Germinal center (tissue), 1 donor: ENCODE data around the gene SYNE2.

Experiments
- DNase-seq: peaks from one replicate; pipeline ENCODE4 v3.0.0; 2012; ENCODE audit warnings: mixed read lengths, low spot score

SYNE2 gene

DNA sequence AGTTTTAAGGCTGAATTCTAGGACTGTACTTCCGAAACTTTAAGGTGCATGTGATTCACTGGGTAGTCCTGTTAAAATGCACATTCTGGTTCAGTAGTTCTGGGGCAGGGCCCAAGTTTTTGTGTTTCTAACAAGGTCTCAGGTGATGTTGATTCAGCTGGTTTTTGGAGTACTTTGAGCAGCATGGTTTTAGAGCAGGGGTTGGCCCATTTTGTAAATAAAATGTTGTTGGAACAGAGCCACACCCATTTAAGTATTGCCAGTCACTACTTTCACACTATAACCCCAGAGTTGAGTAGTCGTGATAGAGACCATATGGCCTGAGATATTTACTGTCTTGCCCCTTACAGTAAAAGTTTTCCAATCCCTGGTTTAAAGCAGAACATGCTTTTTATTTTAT is 111.3 kb downstream of the SYNE2 start:
- DNase-seq, result no peak

DNA sequence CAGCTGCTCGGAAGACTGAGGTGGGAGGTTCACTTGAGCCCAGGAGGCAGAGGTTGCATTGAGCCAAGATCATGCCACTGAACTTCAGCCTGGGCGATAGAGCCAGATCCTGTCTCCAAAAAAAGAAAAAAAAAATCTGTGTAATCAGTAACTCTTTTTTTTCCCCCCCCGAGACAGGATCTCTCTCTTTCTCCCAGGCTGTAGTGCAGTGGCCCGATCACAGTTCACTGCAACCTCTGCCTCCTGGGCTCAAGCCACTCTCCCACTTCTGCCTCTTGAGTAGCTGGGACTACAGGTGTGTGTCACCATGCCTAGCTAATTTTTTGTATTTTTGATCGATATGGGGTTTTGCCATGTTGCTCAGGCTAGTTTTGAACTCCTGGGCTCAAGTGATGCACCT is 113.6 kb downstream of the SYNE2 start:
- DNase-seq, result no peak

- DNase-seq, result no peak
These were observed 119.6 kb downstream of the SYNE2 start for GRCh38 chr14:63972323-63972932.

DNA sequence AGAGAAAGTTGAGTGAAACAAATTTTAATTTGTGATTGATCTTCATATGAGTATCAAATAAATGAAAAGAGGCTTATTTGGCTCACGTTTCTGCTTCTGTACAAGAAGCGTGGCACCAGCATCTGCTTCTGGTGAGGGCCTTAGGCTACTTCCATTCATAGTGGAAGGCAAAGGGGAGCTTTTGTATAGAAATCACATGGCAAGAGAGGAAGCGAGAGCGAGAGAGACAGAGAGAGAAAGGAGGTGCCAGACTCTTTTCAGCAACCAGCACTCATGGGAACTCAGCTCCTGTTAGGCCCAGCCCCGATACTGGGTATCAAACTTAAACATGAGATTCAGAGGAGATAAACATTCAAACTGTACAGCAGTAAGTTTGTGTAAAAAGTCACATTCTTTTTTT is 121.4 kb downstream of the SYNE2 start:
- DNase-seq, result no peak

DNA sequence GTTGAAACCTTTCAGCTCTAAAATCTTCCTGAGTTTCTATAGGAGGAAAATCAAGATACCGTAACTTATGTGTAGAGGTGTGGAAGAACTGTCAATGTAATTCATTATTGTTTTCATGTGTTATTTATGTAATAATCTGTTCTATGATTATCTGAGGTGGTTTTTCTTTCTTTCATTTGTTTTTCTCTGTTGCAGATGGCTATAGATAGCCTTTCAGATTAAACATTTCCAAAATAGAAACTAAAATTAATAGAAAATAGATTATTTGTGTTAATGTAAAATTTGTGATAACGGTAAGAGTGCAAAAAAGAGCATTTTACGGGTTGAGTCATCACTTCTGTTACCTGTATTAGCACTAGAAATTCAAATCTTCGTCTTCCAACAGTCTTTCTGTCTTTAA is 128.8 kb downstream of the SYNE2 start:
- no peak for DNase-seq

GRCh38 chr14:63982156-63982555 is 129.4 kb downstream of the SYNE2 start:
- no peak for DNase-seq

DNA sequence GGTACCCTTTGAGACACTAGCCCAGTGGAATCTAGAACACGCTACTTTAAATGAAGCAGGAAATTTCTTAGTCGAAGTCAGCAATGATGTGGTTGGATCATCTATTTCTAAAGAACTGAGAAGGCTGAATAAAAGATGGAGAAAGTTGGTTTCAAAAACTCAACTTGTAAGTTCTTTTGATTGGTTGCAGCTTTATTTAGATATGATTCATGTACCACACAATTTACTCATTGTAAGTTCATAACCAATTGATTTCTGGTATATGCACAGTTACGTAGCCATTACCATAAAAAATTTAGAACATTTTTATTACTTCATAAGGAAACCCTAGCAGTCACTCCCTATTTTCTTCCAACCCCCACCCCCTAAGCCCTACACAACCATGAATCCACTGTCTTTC is 129.8 kb downstream of the SYNE2 start:
- DNase-seq, result no peak

DNA sequence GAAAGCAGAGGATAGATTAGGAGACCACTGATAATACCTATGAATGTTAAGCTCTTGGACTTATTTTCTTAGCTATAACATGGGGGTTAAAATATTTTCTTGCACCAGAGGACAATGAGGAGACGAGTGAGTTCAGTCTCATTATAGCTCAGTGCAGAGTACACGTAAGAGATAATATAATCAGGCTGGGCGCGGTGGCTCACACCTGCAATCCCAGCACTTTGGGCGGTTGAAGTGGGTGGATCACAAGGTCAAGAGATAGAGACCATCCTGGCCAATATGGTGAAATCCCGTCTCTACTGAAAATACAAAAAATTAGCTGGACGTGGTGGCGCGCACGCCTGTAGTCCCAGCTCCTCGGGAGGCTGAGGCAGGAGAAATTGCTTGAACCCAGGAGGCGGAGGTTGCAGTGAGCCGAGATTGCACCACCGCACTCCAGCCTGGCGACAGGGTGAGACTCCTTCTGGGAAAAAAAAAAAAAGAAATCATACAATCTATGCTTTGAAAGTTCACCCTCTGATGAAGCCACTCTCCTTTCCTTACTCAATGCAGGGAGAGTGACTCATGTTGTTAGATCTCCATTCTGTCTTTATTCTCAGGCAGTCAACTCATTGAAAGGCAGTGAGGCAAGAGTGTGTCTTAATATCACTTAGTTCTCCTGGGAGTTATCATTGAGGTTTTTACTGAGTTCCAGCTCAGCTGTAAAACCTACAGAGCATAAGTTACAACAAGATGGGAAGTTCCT is 134.2 kb downstream of the SYNE2 start:
- DNase-seq, result no peak

GRCh38 chr14:63988579-63988978 is 135.8 kb downstream of the SYNE2 start:
- DNase-seq, result no peak

- no peak for DNase-seq
These were observed 139.0 kb downstream of the SYNE2 start for GRCh38 chr14:63991833-63992232.

DNA sequence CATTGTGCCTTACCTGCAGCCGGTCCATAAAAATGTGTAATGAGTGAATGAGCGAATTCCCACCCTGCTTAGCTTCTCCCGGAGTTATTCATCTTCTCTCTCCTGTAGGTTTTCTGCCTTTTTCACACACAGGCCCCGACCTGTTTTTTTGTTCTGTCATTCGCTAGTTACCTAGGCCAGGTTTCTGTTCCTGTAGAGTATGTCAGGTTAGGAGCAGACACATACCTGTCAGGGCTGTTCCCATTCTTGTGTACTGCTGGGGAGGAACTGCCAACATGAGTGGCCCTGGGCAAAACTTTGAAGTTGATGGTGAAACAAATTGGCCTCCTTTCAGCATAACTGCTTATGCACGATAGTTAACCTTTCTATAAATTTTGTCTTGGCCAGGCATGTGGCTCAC is 140.1 kb downstream of the SYNE2 start:
- no peak for DNase-seq

DNA sequence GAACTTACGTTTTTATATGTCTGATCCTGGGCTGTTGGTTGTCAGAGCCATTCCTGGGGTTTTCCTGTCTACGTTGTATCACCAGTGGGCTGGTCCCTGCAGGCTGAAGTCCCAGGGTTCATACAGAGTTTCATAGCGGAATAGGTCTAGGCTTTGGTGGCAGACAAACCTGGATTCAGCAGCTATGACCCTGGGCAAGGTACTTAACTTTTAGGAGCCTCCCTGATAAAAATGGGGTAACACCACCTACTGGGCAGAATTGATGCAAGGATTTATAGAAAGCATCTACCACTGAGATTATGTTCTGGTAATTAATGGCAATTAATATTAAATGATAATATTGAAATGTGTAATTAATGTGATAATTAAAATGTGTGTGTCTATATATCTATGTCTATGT is 141.2 kb downstream of the SYNE2 start:
- no peak for DNase-seq

- no peak for DNase-seq
These were observed 142.5 kb downstream of the SYNE2 start for GRCh38 chr14:63995285-63995684.

GRCh38 chr14:63996016-63996415 is 143.2 kb downstream of the SYNE2 start:
- DNase-seq, result no peak

GRCh38 chr14:63996625-63997220 is 143.9 kb downstream of the SYNE2 start:
- DNase-seq, result no peak

- no peak for DNase-seq
These were observed 147.9 kb downstream of the SYNE2 start for GRCh38 chr14:64000749-64001148.

GRCh38 chr14:64005822-64006221 is 153.0 kb downstream of the SYNE2 start:
- DNase-seq, result peak; percentile 23

DNA sequence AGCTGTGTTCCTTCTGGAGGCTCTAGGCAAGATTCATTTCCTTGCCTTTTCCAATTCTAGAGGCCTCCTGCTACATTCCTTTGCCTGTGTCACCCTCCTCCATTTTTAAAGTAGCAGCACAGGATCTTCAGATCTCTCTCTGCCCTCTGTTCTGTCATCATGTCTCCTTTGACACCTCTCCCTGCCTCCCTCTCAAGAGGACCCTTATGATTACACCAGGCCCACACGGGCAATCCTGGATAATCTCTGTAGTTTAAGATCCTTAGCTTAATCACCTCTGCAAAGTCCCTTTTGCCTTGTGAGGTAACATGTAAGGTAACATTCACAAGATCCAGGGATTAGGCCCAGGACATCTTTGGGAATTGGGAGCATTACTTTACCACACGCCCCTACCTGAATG is 155.2 kb downstream of the SYNE2 start:
- no peak for DNase-seq

DNA sequence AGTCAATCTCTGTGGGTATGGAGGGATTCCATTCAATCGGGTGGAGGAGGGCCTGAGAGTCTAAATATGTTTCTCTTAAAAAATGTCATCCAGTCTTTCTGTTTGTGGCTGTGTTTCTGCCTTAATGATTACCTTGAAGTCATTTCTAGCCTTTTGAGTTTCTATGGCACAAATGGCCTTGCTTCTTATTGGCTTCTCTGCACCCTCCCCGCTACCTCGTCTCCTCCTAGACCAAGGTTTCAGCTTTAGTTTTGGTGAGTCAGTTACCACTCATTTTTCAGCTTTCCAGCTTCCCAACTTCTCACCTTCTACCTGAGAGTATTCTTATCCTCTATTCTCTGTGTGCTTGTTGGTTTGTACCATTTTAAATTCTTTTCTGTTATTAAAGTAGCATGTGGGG is 159.2 kb downstream of the SYNE2 start:
- no peak for DNase-seq

- no peak for DNase-seq
These were observed 159.9 kb downstream of the SYNE2 start for GRCh38 chr14:64012720-64013119.

DNA sequence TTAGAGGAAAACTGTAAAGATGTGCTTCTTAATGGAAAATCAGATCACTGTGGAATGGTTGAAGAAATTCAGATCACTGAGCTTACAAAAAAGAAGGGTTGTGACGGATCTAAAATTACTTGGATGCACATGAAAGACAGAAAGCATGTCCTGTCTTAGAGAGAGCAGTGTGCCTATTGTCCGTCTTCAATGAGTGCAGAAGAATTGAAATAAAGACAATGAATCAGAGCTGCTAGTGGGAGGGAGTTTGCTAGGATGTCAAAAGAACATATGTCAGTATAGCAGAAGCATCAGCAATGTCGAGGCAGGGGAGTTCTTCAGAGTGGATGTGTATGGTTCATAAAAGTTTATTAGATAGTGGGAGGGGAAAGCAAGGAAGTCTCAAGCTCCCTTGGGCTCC is 172.7 kb downstream of the SYNE2 start:
- no peak for DNase-seq

DNA sequence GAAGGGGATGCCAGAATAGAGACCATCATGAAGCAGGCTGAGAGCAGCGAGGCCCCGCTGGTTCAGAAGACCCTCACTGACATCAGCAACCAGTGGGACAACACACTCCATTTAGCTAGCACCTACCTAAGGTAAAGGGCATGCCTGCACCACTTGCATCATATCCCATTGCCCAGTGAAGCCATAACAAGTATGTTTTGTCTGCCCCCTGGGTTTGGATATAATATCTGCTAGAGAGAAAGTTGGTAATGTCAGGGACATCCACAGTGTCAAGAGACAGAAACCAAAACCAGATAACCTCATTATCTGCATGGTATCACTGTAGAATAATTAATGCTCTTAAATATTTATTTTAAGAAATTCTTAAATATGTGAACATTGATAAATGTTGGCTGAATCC is 173.8 kb downstream of the SYNE2 start:
- DNase-seq, result no peak

- DNase-seq, result no peak
These were observed 182.3 kb downstream of the SYNE2 start for GRCh38 chr14:64035143-64035542.
